Tibial nerve (tissue), 4 donors: Measurements from ENCODE around the gene BORCS6. TPM values are rescaled to one million over a fixed set of nuclear protein-coding genes. Genes with fewer than 3 reads are reported as not detected.
"Not testable (repeated sequence)": the region's sequence is repeated elsewhere in the genome, so short reads cannot be mapped to it uniquely, and the experiment has no call there.

Source experiments
- DNase-seq, 2 donors: peaks; one replicate each; pipeline ENCODE4 v3.0.0-alpha.2; 2019; ENCODE audit warnings: low spot score in 2 of 2
- H3K27ac ChIP-seq, 4 donors: fragments of 200-600 bp; sonication (generic) in 3 of 4; one replicate each; pipeline ENCODE4 v1.5.1; 2017 to 2019; ENCODE audit warnings: mild to moderate bottlenecking in 1 of 4
- H3K27me3 ChIP-seq, 2 donors: fragments of 200-600 bp; sonication (generic) in 1 of 2; one replicate each; pipeline versions ENCODE4 v1.5.1 to v1.6.0; 2017 to 2019
- H3K36me3 ChIP-seq, 3 donors: fragments of 200-600 bp; sonication (generic); one replicate each; pipeline ENCODE4 v1.5.1; 2018 to 2019
- H3K4me1 ChIP-seq, 4 donors: fragments of 200-600 bp; sonication (generic) in 3 of 4; one replicate each; pipeline ENCODE4 v1.5.1; 2017 to 2019
- H3K4me3 ChIP-seq, 4 donors: fragments of 200-600 bp; sonication (generic) in 3 of 4; one replicate each; pipeline ENCODE4 v1.5.1; 2017 to 2019; ENCODE audit warnings: mild to moderate bottlenecking in 1 of 4, moderate library complexity in 1 of 4
- H3K9me3 ChIP-seq, 4 donors: fragments of 200-600 bp; sonication (generic) in 3 of 4; one replicate each; pipeline ENCODE4 v1.5.1; 2017 to 2019
- CTCF ChIP-seq, 5 experiments: fragments of 200-600 bp in 3 of 5; fragments of 450-650 bp in 2 of 5; sonication (generic) in 3 of 5; IDR thresholded peaks; one replicate each; pipeline ENCODE4 v1.5.1; 2016 to 2019; ENCODE audit warnings: antibody characterized with exemption in 5 of 5, mild to moderate bottlenecking in 3 of 5, moderate library complexity in 2 of 5
- EP300 ChIP-seq, 2 donors: sonication (generic); formaldehyde crosslinking; IDR thresholded peaks; one replicate each; pipeline ENCODE4 v1.6.1; 2017; ENCODE audit warnings: antibody characterized with exemption in 2 of 2, mild to moderate bottlenecking in 1 of 2
- POLR2A ChIP-seq, 2 donors: fragments of 450-650 bp; IDR thresholded peaks; one replicate each; pipeline ENCODE4 v1.6.1; 2017; ENCODE audit warnings: antibody characterized with exemption in 2 of 2, mild to moderate bottlenecking in 2 of 2, moderate library complexity in 2 of 2
- WGBS, 2 donors: methylation state at CpG; one replicate each; pipeline ENCODE4 v1.1.5; 2018; 5-methylcytosine and 5-hydroxymethylcytosine counted together
- total RNA-seq, 4 donors: library from RNA; depleted of rRNA; stranded (reverse); fragments of >200 nt; gene quantifications; one replicate each; pipeline ENCODE4 v1.1.0, GENCODE V29; 2016

BORCS6 gene
- total RNA-seq, 4 donors from 2014 or later, result 13.8 to 22.4 (median 19.4) TPM

GRCh38 chr17:8176197-8176940 lies 13.6 kb downstream of the BORCS6 start, which contains the start of gene TMEM107:
TSS of gene TMEM107 (minus strand) at chr17:8176380. CDS start at chr17:8176286, 94 bp downstream.
- Histone ChIP-seq H3K4me1 (peaks cover 0 to 44% (median 22%) of the 10 kb centered on the region in 4 donors), H3K27me3 (no peaks in the 10 kb centered on the region), H3K9me3 (no peaks in the 10 kb centered on the region), H3K36me3 (no peaks in the 10 kb centered on the region), H3K27ac (peak within 1 kb of the TSS; percentile 77 to 98 (median 90)), H3K4me3 (peak within 1 kb of the TSS; percentile 60 to 67 (median 64))
- 1 to 2% methylated on average over 50 to 52 of the region's 56 CpGs for WGBS, 2 donors
- peak; percentile 80 to 82 for DNase-seq
- TF ChIP-seq CTCF (IDR thresholded peaks at IDR 0.05), result no peak
- peak; percentile 72 to 82 for TF ChIP-seq POLR2A (IDR thresholded peaks at IDR 0.05)
- peak in 1 of 2 donors; percentile 82 for TF ChIP-seq EP300 (IDR thresholded peaks at IDR 0.05)

- TF ChIP-seq EP300 (IDR thresholded peaks at IDR 0.05) (no peak), CTCF (IDR thresholded peaks at IDR 0.05) (no peak), POLR2A (IDR thresholded peaks at IDR 0.05) (no peak)
- Histone ChIP-seq H3K4me1 (peaks cover 0 to 44% (median 22%) of the 10 kb centered on the region in 4 donors), H3K4me3 (peak overlapping the region; percentile 60 to 67 (median 64)), H3K27me3 (no peaks in the 10 kb centered on the region), H3K9me3 (no peaks in the 10 kb centered on the region), H3K27ac (peak overlapping the region; percentile 77 to 98 (median 90)), H3K36me3 (no peaks in the 10 kb centered on the region)
- DNase-seq, result no peak
- WGBS, 2 donors, result 5 to 9% methylated on average over 11 of the region's 11 CpGs
Measured at GRCh38 chr17:8175795-8176196, 14.2 kb downstream of the BORCS6 start.

- DNase-seq, result no peak
- H3K9me3 ChIP-seq, result no peaks in the 10 kb centered on the region
- peak overlapping the region; percentile 69 to 98 (median 93) for H3K27ac ChIP-seq
- peak overlapping the region; percentile 11 to 52 (median 32) for H3K4me3 ChIP-seq
- no peaks in the 10 kb centered on the region for H3K36me3 ChIP-seq
- no peaks in the 10 kb centered on the region for H3K27me3 ChIP-seq
- peaks cover 0 to 44% (median 22%) of the 10 kb centered on the region in 4 donors for H3K4me1 ChIP-seq
- WGBS, 2 donors, result 3 to 4% methylated on average over 14 of the region's 14 CpGs
- TF ChIP-seq EP300 (IDR thresholded peaks at IDR 0.05), result no peak
- TF ChIP-seq POLR2A (IDR thresholded peaks at IDR 0.05), result no peak
- TF ChIP-seq CTCF (IDR thresholded peaks at IDR 0.05), result no peak
Measured at GRCh38 chr17:8173871-8174322, 16.1 kb downstream of the BORCS6 start.

- TF ChIP-seq POLR2A (IDR thresholded peaks at IDR 0.05), result peak; percentile 98 to 100
- TF ChIP-seq EP300 (IDR thresholded peaks at IDR 0.05), result peak; percentile 95 to 100
- TF ChIP-seq CTCF (IDR thresholded peaks at IDR 0.05), result peak in 1 of 5 experiments; percentile 35
- peak; percentile 63 to 81 for DNase-seq
- Histone ChIP-seq H3K4me1 (peaks cover 0 to 44% (median 22%) of the 10 kb centered on the region in 4 donors), H3K4me3 (peak overlapping the region; percentile 11 to 52 (median 32)), H3K27ac (peak overlapping the region; percentile 69 to 98 (median 93)), H3K9me3 (no peaks in the 10 kb centered on the region), H3K36me3 (no peaks in the 10 kb centered on the region), H3K27me3 (no peaks in the 10 kb centered on the region)
- 1% methylated on average over 23 of the region's 23 CpGs for WGBS, 2 donors
Measured at GRCh38 chr17:8173056-8173870, 16.7 kb downstream of the BORCS6 start.

GRCh38 chr17:8170186-8170585 lies 19.8 kb downstream of the BORCS6 start:
- H3K4me1 ChIP-seq, result peaks cover 0 to 27% (median 11%) of the 10 kb centered on the region in 4 donors
- not testable (repeated sequence) for H3K9me3 ChIP-seq, H3K4me3 ChIP-seq, H3K27me3 ChIP-seq, H3K36me3 ChIP-seq, H3K27ac ChIP-seq, DNase-seq
- 92% methylated on average over 19 of the region's 19 CpGs for WGBS, 2 donors
